ENCODE results near the gene RXFP3. TPM values are rescaled to one million over a fixed set of nuclear protein-coding genes. Genes with fewer than 3 reads are reported as not detected.
"Not testable (repeated sequence)": the region's sequence is repeated elsewhere in the genome, so short reads cannot be mapped to it uniquely, and the experiment has no call there.

Gene RXFP3
- total RNA-seq, 1 experiment from 2014 or later = not detected

DNA sequence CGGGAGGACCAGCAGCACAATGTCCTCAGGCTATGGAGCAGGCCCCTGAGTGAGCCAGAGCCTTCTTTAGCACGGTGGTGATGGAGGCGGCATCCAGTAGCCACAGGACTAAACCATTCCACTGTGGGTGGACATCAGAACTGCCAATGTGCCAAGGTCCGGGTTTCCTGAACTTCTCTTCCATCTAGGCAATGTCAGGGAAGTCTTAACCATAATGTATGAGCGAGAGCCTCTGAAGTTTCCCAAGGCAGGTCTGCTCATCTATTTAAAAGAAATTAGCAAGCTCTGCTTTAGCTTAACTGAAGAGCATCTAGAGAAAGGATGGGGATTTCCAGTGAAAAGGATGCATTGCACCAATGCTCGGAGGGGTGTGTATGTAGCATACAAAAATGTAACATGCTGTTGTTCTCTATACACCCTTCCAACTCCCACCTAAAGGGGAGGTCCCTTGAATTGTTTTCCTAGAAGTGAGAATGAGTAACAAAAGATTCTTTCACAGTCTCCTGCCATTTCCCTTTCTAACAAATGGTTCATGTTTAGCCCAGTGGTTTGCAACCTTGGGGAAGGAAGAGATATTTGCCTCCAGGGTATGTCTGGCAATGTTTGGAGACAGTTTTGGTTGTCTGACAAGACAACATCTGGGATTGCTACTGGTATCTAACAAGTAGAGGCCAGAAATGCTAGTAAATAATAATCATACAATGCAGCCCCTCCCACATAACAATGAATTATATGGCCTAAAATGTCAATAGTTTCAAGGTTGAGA lies 6.1 kb upstream of the RXFP3 start:
- in situ Hi-C loops (cut with HindIII; ENCODE audit: low pct_unique_long_range_greater_than_20kb, low sequenced_read_pairs) = no loop called here
- DNase-seq (ENCODE audit: low read depth) = no peak

DNA sequence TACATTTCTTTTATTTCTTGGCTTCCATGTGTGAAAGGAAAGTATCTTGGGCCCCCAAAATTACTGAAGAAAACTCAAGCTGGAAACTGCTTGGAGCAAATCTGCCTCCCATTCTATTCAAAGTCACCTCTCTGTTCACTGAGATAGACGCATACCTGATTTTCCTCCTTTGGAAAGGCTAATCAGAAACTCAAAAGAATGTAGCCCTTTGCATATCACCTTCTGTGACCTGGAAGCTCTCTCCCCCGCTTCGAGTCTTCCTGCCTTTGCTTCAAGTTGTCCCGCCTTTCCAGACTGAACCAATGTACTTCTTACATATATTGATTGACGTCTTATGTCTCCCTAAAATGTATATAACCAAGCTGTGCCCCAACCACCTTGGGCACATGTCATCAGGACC lies 5.0 kb upstream of the RXFP3 start:
- in situ Hi-C loops (cut with HindIII; ENCODE audit: low pct_unique_long_range_greater_than_20kb, low sequenced_read_pairs) = no loop called here
- no peak for DNase-seq (ENCODE audit: low read depth)

DNA sequence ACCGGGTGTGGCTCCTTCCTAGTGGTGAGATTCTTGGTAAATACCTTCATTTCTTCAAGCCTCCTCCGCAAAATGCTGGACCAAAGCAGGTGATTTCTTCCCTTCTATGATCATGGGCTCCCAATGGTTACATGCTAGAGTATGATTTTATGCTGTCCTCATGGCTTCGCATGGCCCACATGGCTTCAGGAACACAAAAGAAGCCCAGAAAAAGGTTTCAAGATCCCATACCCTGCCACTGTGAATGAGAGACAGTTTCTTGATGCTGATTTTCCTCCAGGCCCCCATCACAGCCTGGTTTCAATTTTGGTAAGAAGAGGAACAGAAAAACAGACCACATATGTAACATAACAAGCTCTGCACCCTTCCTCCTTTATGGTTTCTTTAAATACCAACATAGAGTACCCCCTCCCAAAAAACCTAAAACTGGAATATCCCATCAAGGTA lies 2.4 kb upstream of the RXFP3 start:
- no peak for DNase-seq (ENCODE audit: low read depth)
- in situ Hi-C loops (cut with HindIII; ENCODE audit: low pct_unique_long_range_greater_than_20kb, low sequenced_read_pairs) = no loop called here

DNA sequence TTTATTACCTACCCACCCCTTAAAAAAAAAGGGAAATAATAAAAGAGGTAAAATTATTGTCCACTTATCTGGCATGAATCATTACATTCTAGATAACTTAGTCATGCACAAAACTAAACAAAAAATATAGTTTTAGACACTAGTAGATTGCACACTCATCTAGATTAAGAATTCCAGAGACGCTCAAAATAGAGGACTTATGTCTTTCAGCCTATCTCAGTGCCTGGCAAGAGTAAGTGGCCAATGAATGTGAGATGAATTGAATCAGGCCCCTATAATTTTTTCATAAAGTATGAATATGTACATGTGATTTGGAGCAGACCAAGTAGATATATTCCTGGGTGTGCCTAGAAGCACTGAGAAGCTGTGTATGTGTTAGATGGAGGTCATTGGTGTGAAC lies 2.0 kb upstream of the RXFP3 start:
- no peak for DNase-seq (ENCODE audit: low read depth)
- in situ Hi-C loops (cut with HindIII; ENCODE audit: low pct_unique_long_range_greater_than_20kb, low sequenced_read_pairs) = no loop called here

DNA sequence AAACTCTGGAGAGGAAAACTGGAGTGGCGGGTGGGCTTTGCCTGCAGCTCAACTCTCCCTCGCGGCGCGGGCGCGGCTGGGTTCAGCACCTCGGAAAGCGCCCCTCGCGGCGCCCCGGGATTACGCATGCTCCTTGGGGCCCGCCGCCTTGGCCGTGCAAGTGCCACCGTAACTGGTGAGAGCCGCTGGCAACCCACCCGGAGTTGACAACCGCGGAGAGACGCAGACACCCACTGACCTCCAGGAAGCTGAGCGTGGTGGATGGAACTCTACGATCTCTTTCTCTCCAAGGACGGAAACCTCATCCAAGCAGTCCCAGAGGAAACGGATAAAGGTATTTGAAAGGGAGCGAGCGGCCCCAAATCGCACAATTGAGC lies 194 bp upstream of the RXFP3 start:
- in situ Hi-C loops (cut with HindIII; ENCODE audit: low pct_unique_long_range_greater_than_20kb, low sequenced_read_pairs) = no loop called here
- DNase-seq (ENCODE audit: low read depth) = peak; percentile 14

DNA sequence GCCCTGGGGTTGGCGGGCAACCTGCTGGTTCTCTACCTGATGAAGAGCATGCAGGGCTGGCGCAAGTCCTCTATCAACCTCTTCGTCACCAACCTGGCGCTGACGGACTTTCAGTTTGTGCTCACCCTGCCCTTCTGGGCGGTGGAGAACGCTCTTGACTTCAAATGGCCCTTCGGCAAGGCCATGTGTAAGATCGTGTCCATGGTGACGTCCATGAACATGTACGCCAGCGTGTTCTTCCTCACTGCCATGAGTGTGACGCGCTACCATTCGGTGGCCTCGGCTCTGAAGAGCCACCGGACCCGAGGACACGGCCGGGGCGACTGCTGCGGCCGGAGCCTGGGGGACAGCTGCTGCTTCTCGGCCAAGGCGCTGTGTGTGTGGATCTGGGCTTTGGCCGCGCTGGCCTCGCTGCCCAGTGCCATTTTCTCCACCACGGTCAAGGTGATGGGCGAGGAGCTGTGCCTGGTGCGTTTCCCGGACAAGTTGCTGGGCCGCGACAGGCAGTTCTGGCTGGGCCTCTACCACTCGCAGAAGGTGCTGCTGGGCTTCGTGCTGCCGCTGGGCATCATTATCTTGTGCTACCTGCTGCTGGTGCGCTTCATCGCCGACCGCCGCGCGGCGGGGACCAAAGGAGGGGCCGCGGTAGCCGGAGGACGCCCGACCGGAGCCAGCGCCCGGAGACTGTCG lies 976 bp downstream of the RXFP3 start:
- DNase-seq (ENCODE audit: low read depth) = no peak
- in situ Hi-C loops (cut with HindIII; ENCODE audit: low pct_unique_long_range_greater_than_20kb, low sequenced_read_pairs) = no loop called here

DNA sequence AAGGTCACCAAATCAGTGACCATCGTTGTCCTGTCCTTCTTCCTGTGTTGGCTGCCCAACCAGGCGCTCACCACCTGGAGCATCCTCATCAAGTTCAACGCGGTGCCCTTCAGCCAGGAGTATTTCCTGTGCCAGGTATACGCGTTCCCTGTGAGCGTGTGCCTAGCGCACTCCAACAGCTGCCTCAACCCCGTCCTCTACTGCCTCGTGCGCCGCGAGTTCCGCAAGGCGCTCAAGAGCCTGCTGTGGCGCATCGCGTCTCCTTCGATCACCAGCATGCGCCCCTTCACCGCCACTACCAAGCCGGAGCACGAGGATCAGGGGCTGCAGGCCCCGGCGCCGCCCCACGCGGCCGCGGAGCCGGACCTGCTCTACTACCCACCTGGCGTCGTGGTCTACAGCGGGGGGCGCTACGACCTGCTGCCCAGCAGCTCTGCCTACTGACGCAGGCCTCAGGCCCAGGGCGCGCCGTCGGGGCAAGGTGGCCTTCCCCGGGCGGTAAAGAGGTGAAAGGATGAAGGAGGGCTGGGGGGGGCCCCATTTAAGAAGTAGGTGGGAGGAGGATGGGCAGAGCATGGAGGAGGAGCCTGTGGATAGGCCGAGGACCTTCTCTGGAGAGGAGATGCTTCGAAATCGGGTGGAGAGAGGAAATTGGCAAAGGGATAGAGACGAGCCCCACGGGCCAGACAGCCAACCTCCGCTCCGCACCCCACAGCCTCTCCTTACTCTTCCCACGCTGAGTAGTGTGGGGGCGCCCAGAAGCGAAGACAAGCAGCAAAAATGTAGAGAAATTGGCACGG lies 1.7 kb downstream of the RXFP3 start:
- DNase-seq (ENCODE audit: low read depth) = no peak
- in situ Hi-C loops (cut with HindIII; ENCODE audit: low pct_unique_long_range_greater_than_20kb, low sequenced_read_pairs) = no loop called here

DNA sequence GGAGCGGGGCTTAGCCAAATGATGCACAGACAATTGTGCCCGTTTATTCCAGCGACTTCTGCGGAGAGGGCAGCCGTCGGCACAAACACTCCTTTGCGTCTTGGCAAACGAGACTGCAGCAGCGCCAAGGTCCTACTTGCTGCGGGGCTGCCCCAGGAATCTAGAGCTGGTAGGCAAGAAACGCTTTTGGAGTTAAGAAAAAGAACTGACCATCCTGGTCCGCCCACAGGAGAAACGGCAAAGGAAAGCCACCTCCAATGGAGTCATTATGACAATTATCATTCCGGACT lies 2.3 kb downstream of the RXFP3 start:
- no peak for DNase-seq (ENCODE audit: low read depth)
- in situ Hi-C loops (cut with HindIII; ENCODE audit: low pct_unique_long_range_greater_than_20kb, low sequenced_read_pairs) = no loop called here

DNA sequence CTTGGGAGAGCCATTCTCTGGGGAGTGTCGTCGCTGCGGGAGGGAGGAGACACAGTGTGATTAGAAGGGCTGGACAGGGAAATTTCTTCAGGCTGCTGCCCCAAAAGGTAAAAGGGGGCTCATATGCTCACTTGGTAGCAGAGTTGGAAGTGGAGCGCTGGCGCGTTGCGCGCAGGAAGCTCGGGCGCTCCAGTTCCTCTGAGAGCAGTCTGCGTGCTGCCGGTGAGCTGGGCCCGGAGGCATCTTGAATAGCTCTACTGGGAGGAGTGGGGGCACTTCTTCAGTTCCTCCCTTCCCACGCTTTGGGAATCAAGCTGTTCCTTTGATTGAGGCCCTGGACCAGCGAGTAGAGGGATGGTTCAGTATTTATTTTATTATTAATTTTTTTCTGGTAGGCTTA lies 2.7 kb downstream of the RXFP3 start:
- in situ Hi-C loops (cut with HindIII; ENCODE audit: low pct_unique_long_range_greater_than_20kb, low sequenced_read_pairs) = no loop called here
- DNase-seq (ENCODE audit: low read depth) = no peak

DNA sequence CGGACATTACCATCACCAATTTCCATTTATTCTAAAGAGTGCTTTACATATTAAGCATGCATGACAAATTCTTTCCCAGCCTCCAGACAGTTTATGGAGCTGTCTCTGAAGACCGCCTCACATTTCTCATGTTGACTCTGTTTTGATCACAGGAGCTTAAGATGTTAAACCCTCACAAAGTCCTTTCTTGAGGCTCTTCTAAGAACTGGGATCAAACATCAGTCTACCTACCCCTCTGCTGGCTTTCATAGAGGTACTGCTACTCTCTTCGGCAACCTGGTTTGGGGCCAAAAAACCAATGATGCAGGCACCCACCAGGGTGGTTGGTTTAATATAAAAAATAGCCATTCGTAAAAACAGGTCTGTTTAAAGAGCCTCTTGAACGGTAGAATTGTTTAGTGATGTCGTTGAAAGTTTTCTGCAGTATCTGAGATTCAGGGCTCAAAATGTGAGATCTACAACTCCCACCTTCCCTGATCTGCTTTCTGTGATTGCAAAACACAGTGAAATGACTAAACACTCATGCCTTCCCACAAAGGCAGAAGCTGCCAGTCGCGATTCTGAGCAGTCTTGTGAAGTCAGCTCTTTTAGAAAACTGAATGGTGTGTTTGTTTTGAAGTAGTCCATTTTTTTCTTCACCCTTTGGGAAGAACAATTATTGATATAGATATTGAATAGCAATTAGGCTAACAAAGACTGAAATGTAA lies 3.5 kb downstream of the RXFP3 start:
- in situ Hi-C loops (cut with HindIII; ENCODE audit: low pct_unique_long_range_greater_than_20kb, low sequenced_read_pairs) = no loop called here
- DNase-seq (ENCODE audit: low read depth) = no peak

DNA sequence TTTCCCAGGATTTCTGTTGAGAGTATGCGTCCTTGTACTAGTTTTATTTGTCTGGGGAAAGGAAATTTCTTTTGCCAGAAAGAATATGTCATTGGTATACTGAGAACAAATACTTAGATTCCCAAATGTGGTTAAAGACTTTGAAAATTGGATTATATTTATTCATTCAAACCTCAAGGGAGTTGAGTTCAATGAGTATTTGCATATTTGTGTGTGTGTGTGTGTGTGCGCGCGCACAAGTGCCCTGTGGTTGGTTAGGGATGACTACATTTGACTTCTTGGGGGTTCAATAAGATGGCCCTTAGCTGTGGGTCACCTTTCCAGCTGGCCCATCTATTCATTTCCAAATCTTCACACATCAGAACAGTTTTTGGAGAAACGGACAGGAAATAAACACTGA lies 4.9 kb downstream of the RXFP3 start:
- DNase-seq (ENCODE audit: low read depth) = no peak
- in situ Hi-C loops (cut with HindIII; ENCODE audit: low pct_unique_long_range_greater_than_20kb, low sequenced_read_pairs) = no loop called here

DNA sequence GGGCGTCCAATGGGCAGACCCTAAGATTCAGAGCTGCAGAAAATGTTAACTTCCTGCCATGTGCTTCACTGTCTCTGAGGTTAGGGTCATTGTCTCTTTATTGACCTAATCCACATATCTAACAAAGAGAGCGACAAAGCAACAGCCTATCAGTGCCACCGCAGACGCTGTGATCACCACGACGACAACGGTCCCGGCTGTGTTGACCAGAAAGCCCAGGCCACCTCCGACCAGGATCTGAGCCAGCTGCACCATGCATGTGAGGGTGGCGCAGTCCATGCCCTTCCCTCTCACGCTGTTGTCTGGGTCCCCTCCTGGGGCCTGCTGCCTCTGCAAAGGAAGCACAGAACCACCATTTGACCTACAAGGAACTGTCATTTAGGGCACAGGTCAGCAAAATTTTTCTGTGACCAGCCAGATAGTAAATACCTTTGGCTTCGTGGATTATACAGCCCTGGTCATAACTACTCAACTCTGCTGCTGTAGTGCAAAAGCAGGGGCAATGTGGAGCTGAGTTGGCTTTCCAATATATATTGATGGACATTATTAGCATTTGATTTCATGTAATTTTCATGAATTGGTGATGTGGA lies 8.5 kb downstream of the RXFP3 start:
- DNase-seq (ENCODE audit: low read depth) = no peak
- in situ Hi-C loops (cut with HindIII; ENCODE audit: low pct_unique_long_range_greater_than_20kb, low sequenced_read_pairs) = no loop called here

DNA sequence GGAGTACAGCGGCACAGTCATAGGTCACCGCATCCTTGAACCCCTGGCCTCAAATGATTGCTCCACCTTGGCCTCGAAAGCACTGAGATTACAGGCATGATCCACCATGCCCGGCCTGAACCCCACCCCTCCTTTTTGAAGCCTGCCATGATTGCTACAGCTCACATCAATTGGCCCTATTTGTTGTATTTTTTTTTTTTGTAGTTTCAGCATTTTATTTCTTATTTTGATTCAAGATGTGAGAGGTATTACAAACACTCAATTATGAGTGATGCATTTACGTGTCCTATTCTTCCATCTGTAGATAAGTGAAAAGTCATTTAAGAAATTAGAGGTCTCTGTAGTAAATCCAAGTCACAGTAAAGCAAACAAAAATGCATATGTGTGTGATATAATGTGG lies 16.0 kb downstream of the RXFP3 start:
- DNase-seq (ENCODE audit: low read depth); in situ Hi-C loops (cut with HindIII; ENCODE audit: low pct_unique_long_range_greater_than_20kb, low sequenced_read_pairs): not testable (repeated sequence)

DNA sequence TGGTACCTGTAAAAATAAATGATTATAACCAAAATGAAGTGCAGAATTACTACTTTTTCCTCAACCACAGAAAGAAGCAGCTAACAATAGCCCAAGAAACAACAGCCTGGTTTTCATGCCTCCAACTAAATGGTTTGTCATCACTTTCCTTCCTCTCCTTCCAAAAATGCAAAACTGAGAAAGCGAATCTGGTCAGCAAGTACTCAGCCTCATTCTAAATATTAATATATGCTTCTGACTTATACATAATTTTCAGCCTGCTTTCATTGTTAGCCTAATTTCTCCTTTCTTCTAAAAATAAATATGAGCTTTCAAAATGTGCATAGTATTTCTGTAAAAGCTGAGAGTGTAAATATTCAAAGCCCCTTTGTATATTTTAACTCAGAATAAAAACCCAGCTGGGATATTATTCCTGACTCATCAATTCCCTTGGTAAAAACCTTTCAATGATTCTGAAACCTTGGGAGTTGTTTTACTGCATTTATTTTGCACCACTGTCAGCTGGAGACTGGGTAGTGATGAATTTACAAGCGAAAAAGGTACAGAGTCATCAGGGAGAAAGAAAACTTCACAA lies 21.5 kb downstream of the RXFP3 start:
- in situ Hi-C loops (cut with HindIII; ENCODE audit: low pct_unique_long_range_greater_than_20kb, low sequenced_read_pairs) = no loop called here
- no peak for DNase-seq (ENCODE audit: low read depth)

DNA sequence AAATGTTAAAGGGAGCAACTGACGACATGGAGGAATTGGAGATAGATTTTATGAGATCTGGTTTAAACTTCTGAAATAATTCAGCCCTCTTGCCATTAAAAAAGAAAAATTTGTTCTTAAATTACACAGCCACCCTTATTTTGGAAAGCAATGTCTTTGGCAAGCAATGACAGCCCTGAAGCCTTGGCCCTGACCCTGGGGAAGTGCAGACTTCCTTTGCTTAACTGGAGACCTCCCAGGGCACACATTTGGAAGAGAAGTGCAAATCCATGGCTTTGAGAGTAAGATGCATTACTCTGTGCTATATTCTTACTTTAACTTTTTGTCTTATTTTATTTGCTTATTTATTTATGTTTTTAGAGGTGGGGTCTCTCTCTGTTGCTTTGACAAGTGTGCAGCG lies 22.0 kb downstream of the RXFP3 start:
- in situ Hi-C loops (cut with HindIII; ENCODE audit: low pct_unique_long_range_greater_than_20kb, low sequenced_read_pairs) = no loop called here

DNA sequence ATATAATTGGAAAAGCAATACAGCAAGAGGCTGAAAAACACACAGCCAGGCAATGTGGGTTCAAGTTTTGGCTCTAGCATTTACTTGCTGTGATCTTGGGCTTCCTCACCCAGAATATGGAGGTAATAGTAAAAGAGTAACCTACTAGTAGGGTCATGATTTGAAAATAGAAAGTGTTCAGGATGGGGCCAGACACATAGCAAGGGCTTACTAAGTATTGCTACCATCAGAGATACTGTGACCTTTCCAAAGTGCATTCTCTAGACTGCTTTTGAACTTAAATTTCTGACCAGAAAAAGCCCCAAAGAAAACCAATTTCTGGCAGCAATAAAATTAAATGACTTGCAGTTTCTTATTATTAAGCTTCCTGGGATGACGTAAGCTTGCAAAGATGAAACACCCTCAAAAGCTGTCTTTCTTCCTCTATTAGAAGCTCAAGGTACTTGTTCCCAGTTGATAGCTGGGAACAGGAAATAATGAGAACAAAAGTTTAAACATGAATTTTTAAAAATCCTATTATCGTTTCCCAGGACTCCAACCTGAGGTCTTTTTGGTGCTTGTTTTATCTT lies 28.0 kb downstream of the RXFP3 start:
- in situ Hi-C loops (cut with HindIII; ENCODE audit: low pct_unique_long_range_greater_than_20kb, low sequenced_read_pairs) = no loop called here
- no peak for DNase-seq (ENCODE audit: low read depth)

More for the DNA sequence above, 22.0 kb downstream of the RXFP3 start:
- no peak for DNase-seq (ENCODE audit: low read depth)

DNA sequence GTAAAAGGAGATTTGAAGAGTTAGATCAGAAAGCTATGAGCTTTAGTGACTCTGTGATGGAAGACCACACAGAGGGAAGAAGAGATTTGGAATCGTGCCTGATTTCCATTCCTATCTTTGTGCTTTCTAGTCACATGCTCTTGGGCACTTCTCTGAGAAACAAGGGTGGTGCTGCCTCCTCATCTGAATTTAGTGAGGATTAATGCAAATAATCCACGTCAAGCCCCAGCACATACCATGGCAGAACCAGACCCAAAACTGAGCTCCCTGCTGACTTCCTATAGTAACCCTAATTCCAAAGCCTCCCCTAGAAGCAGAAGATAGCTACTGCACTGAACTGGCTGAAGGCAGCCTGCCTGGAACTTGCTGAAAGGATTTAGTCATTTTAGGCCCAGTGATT lies 30.6 kb downstream of the RXFP3 start:
- in situ Hi-C loops (cut with HindIII; ENCODE audit: low pct_unique_long_range_greater_than_20kb, low sequenced_read_pairs) = no loop called here

More for the DNA sequence above, 30.6 kb downstream of the RXFP3 start:
- no peak for DNase-seq (ENCODE audit: low read depth)

Measured in Caki2 (cell line).